Suppressor macrophage (primary cell): ENCODE results near the gene CIBAR2.
"Not testable (repeated sequence)": the region's sequence is repeated elsewhere in the genome, so short reads cannot be mapped to it uniquely, and the experiment has no call there.

Source experiments
- DNase-seq, 4 experiments: peaks; one replicate each; pipeline ENCODE4 v3.0.0-alpha.2; 2020 to 2022

The CIBAR2 gene

DNA sequence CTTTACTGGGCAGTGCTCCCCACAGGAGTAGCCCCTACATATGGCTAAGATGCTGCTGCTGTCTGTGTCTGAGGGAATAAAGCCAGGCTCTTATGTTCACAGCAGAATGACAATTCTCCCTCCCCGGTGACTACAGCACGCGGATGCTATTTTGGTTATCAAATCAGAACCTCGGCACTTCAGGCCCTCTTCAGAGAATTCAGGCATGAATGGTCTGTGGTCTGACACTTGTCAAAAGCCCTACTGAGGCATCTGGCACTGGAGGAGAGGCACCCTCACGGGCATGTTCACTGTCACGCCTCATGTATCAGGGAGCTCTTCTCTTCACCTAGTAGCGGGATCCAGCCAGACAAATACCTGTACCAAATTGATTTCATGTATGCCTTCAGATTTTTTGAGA lies 54.3 kb downstream of the CIBAR2 start:
- DNase-seq: no peak

DNA sequence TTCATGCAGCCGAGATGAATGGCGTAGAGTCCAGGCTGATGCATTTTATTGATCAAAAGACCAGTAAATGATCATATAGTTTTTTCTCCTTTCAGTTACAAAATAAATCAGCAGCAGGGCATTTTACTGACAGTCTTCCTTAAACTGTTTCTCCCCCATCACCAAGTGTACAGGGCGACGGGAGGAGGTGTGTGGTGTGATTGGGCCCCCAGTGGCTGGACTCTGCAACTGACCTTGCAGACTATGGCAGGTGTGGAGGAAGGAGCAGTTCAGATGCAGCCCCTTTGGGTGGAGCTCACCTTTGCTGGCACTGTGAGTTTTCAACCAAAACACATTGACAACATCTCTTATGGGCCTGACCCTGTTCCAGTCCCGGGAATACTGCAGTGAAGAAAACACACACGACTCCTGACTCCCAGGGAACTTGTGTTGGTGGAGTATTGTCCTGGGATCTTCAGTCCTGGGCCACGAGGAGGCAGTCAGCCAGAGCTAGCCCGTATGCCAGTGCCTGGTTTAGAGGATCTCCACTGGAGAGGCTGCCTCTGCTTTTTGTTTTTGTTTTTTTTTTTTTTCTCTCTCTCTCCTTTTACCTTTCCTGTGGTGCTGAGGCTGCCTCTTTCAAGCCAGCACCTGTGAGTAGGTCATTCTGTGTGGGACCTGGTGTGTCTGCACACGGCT lies 54.9 kb downstream of the CIBAR2 start:
- no peak for DNase-seq

DNA sequence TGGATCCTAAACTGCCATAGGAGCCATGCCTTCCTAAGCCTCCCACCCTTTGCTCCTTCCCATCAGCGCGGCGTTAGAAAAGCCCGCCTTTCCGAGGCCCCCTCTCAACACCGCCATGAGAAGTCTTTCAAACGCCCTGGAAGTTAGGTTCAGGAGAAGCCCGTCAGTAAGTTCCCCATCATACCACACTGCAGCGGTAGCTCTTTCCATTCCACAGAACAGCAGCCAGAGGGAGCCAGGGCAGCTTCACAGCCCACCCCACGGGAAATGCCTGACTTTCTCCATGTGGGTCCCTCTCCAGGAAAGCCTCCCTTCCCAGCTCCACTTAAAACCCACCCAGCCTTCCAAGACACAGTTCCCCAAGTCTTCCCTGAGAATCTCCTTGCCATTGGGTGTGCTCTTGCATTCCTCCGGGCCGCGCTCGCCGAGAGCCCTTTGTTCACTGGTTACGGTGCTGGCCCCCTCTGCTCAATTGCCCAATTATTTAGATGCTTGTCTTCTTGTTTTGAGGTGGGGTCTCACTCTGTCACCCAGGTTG lies 56.0 kb downstream of the CIBAR2 start:
- peak; percentile 48 to 71 (median 64) for DNase-seq

DNA sequence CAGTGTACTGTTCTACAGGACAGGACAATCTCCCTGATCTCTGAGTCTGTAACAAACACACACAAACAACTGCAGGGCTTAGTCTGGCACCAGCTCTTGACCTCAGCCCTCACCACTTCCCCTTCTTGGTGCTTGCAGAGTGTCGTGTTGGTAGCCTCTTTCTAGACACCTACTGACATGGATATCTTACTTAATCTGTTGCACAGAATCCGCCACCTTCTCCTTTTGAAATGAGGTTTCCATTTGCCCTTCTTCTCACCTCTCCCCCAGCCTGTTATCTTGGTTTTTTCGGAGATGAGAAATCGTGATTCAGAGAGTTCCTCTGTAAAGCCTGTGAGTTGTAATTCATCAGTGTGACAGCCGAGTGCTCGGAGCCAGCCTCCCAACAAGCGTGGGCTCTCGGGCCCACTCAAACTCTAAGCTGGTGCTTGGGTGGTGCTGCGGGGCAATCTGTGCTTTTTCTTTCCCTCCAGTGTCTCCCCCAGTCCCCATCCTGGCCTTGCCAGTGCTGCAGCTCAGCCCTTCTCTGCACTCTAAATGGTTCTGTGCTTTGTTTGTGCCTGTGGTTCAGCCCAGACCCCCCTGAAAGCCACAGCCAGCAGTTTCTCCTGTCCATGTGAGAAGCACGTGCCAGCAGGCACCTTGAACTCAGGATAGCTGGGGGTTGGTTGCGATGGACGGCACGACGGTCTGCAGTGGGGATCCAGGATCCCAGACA lies 56.6 kb downstream of the CIBAR2 start:
- DNase-seq: peak; percentile 89 to 96 (median 92)

DNA sequence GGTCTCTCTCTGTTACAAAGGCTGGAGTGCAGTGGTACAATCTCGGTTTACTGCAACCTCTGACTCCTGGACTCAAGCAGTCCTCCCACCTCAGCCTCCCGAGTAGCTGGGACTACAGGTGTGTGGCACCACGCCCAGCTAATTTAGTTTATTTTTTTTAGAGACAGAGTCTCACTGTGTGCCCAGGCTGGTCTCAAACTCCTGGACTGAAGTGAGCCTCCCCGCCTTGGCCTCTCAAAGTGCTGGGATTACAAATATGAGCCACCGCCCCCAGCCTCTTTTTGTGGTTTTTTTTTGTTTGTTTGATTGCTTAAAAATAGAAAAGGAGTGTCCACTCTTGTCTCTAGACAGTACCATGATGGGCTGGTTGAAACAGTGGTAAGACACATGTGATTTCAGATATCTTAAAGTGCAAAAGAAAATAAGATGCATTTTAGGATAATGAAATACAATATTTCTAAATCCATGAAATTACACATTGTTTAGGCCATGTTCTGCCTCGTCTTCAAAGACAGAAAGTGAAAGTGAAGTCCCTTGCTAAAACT lies 57.3 kb downstream of the CIBAR2 start:
- no peak for DNase-seq

DNA sequence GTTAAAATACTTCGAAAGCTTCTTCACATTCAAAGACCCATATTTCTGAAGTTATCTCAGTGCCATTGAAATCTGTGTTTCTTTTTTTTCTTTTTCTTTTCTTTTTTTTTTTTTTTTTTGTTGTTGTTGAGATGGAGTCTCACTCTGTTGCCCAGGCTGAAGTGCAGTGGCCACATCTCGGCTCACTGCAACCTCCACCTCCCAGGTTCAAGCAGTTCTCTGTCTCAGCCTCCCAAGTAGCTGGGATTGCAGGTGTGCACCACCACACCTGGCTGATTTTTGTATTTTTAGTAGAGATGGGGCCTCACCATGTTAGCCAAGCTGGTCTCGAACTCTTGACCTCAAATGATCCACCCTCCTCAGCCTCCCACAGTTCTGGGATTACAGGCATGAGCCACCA lies 58.0 kb downstream of the CIBAR2 start:
- not testable (repeated sequence) for DNase-seq

DNA sequence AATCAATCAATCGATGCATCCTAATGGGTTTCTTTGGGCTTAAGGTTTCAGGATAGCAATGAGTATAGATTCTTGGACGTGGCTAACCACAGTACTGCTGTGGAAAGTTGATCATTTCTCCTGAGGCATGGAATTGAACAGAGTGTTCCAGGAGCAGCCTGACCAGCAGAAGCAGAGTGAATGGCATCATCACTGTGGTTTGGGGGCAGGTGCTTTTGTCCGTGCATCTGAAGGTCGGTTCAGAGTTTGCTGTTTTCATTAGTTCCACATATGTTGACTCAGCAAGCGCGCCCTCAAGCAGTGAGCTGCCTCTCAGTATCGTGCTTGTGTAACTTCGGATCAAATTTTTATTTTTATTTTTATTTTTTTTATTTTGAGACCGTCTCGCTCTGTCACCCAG lies 59.7 kb downstream of the CIBAR2 start:
- no peak for DNase-seq

DNA sequence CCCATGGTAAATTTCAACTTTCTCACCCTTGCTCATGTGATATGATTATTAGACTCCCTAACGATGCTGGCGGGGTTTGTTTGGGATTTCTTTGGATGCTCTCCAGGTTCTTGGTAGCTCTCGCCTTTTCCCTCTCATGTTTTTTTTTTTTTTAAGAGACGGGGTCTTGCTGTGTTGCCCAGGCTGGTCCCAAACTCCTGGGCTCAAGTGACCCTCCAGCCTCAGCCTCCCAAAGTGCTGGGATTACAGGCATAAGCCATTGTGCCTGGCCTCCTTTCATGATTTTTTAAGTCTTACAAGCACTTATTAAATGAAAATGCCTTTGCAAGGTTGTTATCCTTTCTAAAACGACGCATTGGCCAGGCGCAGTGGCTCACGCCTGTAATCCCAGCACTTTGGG lies 60.6 kb downstream of the CIBAR2 start:
- no peak for DNase-seq

DNA sequence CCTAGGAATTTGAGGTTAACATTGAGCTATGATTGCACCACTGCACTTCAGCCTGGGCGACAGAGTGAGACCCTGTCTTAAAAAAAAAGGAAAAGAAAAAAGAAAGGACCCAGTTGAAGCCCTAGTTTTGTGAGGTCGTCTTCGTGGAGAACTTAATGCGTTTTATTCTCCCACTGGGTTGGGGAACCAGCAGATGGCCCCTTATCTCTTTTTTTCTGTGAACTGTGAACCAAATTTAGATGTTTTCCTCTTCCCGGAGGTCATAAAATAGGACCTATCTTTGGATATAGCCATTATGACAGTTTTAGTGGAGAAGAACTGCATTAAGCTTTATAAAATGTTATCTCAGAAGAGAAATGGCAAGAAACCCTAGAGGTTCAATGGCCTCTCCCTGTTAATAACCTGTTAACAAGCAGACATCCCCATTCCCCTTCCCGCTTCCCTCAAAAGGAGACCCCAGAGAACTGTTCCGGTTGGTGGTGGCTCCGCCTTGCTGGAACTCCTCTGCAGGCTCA lies 61.1 kb downstream of the CIBAR2 start:
- no peak for DNase-seq

DNA sequence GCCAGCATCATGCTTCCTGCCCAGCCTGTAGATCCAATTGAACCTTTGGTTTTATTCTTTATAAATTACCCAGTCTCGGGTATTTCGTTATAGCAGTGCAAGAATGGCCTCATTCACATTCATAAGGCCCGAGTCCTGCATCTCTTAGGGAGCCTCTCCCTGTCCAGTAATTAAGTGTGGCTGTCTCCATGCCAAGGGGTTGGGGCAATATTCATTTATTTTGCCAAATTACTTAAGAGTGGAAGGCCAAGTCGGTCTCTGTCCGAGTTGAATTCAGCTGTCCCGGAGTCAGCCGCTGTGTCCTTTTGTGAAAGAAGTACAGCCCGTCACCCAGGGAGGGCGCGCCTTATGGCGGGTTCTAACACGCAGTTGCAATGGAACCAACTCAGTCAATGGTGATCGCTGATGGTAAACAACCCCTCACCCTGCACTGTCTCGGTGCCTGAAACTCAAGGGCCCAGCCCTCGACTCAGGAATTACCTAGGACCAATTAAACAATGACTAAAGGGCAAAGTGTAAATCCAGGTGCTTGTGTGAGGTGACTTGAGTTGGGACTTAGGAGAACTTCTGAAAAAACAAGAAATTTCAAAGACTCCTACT lies 62.5 kb downstream of the CIBAR2 start:
- DNase-seq: no peak

DNA sequence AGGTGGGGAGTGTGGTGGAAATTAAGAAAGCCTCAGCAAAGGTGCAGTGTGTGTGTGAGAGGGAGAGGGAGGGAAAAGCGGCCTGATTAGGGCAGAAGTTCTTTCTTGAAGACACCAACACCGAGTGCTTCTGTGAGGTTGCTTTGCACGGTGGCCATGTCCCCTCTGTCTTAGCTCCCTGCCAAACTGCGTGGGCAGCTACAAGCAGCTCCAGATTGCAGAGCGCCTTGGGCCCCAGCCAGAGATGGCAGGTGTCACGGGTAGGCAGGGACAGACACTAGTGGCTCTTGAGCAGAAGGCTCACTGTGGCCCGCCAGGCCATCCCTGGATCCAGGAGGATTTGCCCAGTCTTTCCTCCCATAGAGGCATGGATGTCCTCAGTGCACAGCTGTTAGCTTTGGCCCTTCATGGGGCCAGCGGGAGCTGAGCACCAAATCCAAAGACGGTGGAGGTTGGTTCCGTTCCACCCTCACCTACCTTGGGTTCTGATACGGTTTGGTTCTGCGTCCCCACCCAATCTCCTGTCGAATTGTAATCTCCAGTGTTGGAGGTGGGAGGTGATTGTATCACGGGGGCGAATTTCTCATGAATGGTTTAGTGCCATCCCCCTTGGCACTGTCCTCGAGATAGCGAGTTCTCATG lies 63.2 kb downstream of the CIBAR2 start:
- peak in 1 of 4 experiments; percentile 51 for DNase-seq
